Panc1 (cell line): Measurements from ENCODE around the gene RIC8A. TPM values are rescaled to one million over a fixed set of nuclear protein-coding genes. Genes with fewer than 3 reads are reported as not detected.
"Not testable (repeated sequence)": the region's sequence is repeated elsewhere in the genome, so short reads cannot be mapped to it uniquely, and the experiment has no call there.

Experiments used
- ATAC-seq: fragments of 200-7000 bp; cut with Tn5 transposase; 2 replicates; pipeline ENCODE4 v1.9.1; 2020; ENCODE audit warnings: mild to moderate bottlenecking, moderate library complexity
- BruUV-seq: library from RNA; stranded (reverse); fragments of 400-500 nt; replicated peaks from 2 replicates; lab custom pipeline; 2021; lab: Mats Ljungman, UMichigan
- CTCF ChIA-PET: fragments of 300-600 bp; sonication (Branson Sonifier 250); formaldehyde crosslinking; loops from one replicate; lab custom pipeline; 2022; ENCODE audit warnings: antibody characterized with exemption; lab: Charles Lee
- POLR2A ChIA-PET: fragments of 300-600 bp; sonication (Branson Sonifier 250); formaldehyde crosslinking; loops from one replicate; lab custom pipeline; 2022; ENCODE audit warnings: antibody characterized with exemption; lab: Charles Lee
- DNase-seq: peaks from one replicate; pipeline ENCODE4 v3.0.0-alpha.2; 2010; ENCODE audit warnings: low read depth, low spot score
- H3K27ac ChIP-seq: 2 replicates; pipeline ENCODE4 v1.5.1; 2011; ENCODE audit warnings: mild to moderate bottlenecking, low read length, inconsistent platforms
- H3K27me3 ChIP-seq: fragments of 200-500 bp; sonication (Bioruptor generic); 2 replicates; pipeline ENCODE4 v1.6.0; 2014; ENCODE audit warnings: low read length, inconsistent platforms; ENCODE audit not compliant: control insufficient read depth, insufficient read depth
- H3K36me3 ChIP-seq: fragments of 200-500 bp; sonication (Bioruptor generic); 2 replicates; pipeline ENCODE4 v1.5.1; 2014; ENCODE audit warnings: inconsistent platforms, mild to moderate bottlenecking, low read length, moderate library complexity; ENCODE audit not compliant: control insufficient read depth, insufficient read depth
- H3K4me1 ChIP-seq: 2 replicates; pipeline ENCODE4 v1.5.1; 2011; ENCODE audit warnings: inconsistent platforms, mild to moderate bottlenecking, low read length, moderate library complexity; ENCODE audit not compliant: control insufficient read depth, insufficient read depth
- H3K4me3 ChIP-seq, 2 experiments: 2 replicates each; pipeline ENCODE4 v1.5.1; 2011 to 2012; ENCODE audit warnings: low read depth in 2 of 2, low read length in 2 of 2, mild to moderate bottlenecking in 2 of 2, inconsistent platforms in 1 of 2, moderate library complexity in 1 of 2
- H3K9me3 ChIP-seq: fragments of 200-500 bp; sonication (Bioruptor generic); 2 replicates; pipeline ENCODE4 v1.5.1; 2014; ENCODE audit warnings: low read depth, mild to moderate bottlenecking, inconsistent platforms, low read length, moderate library complexity; ENCODE audit not compliant: control insufficient read depth, insufficient read depth
- POLR2AphosphoS5 ChIP-seq: IDR thresholded peaks from 2 replicates; pipeline ENCODE4 v1.6.1; 2012; ENCODE audit warnings: mild to moderate bottlenecking, low read depth, low read length, moderate library complexity
- SIN3A ChIP-seq: IDR thresholded peaks from 2 replicates; pipeline ENCODE4 v1.6.1; 2012; ENCODE audit warnings: low read depth, mild to moderate bottlenecking, low read length, moderate library complexity, borderline replicate concordance; ENCODE audit not compliant: insufficient read depth
- TCF7L2 ChIP-seq: IDR thresholded peaks from 2 replicates; pipeline ENCODE4 v1.6.1; 2011; ENCODE audit warnings: mild to moderate bottlenecking, low read depth, low read length, inconsistent platforms
- in situ Hi-C: cut with HindIII; loops from 2 replicates; pipeline ENCODE4 v1.10.0; 2016; ENCODE audit warnings: low sequenced_read_pairs, low pct_unique_long_range_greater_than_20kb
- intact Hi-C: fragments of 100-400 bp; cut with micrococcal nuclease; formaldehyde crosslinking; loops from one replicate; pipeline ENCODE4 v1.10.0; 2022; ENCODE audit not compliant: unreplicated experiment
- total RNA-seq: library from RNA; stranded (reverse); gene quantifications from one replicate; pipeline ENCODE4 v1.2.1, GENCODE V29; 2021; ENCODE audit not compliant: unreplicated experiment
- TF ChIP-seq, protein P1 (sequence below), 2 experiments: IDR thresholded peaks; 2 replicates each; pipeline ENCODE4 v1.6.1; 2011 to 2012; ENCODE audit warnings: low read depth in 2 of 2, control low read depth in 1 of 2, low read length in 1 of 2, mild to moderate bottlenecking in 1 of 2, moderate library complexity in 1 of 2; ENCODE audit not compliant: insufficient read depth in 1 of 2
- TF ChIP-seq, protein P2 (sequence below): fragments of 450-650 bp; IDR thresholded peaks from 2 replicates; pipeline ENCODE4 v1.5.1; 2017; ENCODE audit warnings: mild to moderate bottlenecking

RIC8A gene
- total RNA-seq, 1 experiment from 2014 or later, result 264 TPM

DNA sequence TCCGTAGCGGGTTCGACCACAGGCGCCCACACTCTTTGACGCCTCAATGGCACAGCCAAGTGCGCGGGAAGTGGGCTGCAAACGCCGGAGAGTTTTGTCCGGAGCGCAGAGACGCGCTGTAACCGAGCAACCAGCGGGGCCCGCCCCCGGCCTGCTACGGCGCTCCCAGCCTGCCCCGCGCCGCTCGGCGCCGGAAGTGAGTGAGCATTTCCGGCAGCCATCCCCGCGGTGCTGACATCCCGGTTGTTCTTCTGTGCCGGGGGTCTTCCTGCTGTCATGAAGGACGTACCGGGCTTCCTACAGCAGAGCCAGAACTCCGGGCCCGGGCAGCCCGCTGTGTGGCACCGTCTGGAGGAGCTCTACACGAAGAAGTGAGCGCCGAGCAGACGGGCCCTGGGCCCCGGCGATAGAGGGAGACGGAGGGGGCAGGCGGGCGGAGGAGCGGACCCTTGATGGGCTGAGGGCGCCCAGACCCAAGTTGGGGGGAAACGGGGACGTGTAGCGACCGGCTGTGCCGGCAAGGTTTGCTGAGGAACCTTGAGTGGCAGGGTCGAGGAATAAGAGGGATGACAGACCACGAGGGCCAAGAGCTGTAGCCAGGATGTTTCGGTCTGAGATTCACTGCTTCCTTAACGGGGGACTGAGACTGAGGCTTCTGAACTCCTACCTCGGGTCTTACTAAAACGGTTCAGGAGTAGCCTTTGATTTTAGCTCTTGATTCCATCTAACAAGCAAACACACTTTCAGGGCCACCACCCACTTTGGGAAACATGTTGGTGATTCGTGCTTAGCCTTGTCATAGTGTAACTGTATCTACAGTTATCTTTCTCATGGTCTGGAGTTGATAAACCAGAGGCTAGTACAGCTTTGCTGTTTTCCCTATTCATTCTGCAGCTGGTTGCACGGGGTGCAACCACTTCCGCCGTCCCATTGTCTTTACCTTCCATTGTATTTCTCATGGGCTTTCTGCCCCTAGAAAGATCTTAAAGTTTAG is 29.6 kb downstream of the RIC8A start, which contains the start of gene PSMD13:
TSS of gene PSMD13 (plus strand) at position 203 of the 994 bp plus-strand sequence. CDS start at position 277, 74 bp downstream.
- Histone ChIP-seq H3K4me1 (peaks cover 26% of the 10 kb centered on the region), H3K36me3 (peaks cover 18% of the 10 kb centered on the region), H3K9me3 (no peaks in the 10 kb centered on the region), H3K27ac (peak within 1 kb of the TSS; percentile 97), H3K27me3 (no peaks in the 10 kb centered on the region), H3K4me3 (peak within 1 kb of the TSS; percentile 87 to 98)
- BruUV-seq, result no TSS peak
- POLR2A ChIA-PET, result interaction anchor here (0.8 to 1.5 kb wide), 3 partner anchors 13 to 119 kb away, joined by 3 to 12 read pairs (median 7); no protein-coding TSS in a partner anchor
- DNase-seq, result no peak
- peak; percentile 96 for ATAC-seq
- intact Hi-C loops (no loop called here), in situ Hi-C loops (no loop called here)
- CTCF ChIA-PET, result interaction anchor here (0.5 to 2.1 kb wide), 3 partner anchors 14 to 32 kb away, joined by 3 to 6 read pairs (median 3); no protein-coding TSS in a partner anchor
- TF ChIP-seq TCF7L2 (no peak), POLR2AphosphoS5 (peak; percentile 77; the same call in 1 of the 2 replicates), SIN3A (peak; percentile 93)
- TF ChIP-seq, protein P1, sequence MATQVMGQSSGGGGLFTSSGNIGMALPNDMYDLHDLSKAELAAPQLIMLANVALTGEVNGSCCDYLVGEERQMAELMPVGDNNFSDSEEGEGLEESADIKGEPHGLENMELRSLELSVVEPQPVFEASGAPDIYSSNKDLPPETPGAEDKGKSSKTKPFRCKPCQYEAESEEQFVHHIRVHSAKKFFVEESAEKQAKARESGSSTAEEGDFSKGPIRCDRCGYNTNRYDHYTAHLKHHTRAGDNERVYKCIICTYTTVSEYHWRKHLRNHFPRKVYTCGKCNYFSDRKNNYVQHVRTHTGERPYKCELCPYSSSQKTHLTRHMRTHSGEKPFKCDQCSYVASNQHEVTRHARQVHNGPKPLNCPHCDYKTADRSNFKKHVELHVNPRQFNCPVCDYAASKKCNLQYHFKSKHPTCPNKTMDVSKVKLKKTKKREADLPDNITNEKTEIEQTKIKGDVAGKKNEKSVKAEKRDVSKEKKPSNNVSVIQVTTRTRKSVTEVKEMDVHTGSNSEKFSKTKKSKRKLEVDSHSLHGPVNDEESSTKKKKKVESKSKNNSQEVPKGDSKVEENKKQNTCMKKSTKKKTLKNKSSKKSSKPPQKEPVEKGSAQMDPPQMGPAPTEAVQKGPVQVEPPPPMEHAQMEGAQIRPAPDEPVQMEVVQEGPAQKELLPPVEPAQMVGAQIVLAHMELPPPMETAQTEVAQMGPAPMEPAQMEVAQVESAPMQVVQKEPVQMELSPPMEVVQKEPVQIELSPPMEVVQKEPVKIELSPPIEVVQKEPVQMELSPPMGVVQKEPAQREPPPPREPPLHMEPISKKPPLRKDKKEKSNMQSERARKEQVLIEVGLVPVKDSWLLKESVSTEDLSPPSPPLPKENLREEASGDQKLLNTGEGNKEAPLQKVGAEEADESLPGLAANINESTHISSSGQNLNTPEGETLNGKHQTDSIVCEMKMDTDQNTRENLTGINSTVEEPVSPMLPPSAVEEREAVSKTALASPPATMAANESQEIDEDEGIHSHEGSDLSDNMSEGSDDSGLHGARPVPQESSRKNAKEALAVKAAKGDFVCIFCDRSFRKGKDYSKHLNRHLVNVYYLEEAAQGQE (IDR thresholded peaks at IDR 0.05; ENCODE audit: insufficient read depth in 1 of 2, low read depth in 2 of 2, low read length in 1 of 2), result peak in 1 of 2 experiments; percentile 39; a peak in 1 of 4 replicates
- TF ChIP-seq, protein P2, sequence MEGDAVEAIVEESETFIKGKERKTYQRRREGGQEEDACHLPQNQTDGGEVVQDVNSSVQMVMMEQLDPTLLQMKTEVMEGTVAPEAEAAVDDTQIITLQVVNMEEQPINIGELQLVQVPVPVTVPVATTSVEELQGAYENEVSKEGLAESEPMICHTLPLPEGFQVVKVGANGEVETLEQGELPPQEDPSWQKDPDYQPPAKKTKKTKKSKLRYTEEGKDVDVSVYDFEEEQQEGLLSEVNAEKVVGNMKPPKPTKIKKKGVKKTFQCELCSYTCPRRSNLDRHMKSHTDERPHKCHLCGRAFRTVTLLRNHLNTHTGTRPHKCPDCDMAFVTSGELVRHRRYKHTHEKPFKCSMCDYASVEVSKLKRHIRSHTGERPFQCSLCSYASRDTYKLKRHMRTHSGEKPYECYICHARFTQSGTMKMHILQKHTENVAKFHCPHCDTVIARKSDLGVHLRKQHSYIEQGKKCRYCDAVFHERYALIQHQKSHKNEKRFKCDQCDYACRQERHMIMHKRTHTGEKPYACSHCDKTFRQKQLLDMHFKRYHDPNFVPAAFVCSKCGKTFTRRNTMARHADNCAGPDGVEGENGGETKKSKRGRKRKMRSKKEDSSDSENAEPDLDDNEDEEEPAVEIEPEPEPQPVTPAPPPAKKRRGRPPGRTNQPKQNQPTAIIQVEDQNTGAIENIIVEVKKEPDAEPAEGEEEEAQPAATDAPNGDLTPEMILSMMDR, result no peak

DNA sequence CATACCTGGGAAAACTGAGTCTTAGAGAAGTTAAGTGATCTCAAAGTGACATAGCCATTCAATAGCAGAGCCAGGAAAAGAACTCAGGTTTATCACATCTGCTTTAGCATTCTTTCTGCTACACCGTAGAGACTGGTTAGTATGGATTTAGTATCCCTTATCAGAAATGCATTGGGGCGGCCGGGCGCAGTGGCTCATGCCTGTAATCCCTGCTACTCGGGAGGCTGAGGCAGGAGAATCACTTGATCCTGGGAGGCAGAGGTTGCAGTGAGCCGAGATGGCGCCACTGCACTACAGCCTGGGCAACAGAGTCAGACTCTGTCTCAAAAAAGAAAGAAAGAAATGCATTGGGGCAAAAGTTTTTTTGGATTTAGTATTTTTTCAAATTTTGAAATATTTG is 30.8 kb downstream of the RIC8A start:
- Histone ChIP-seq H3K36me3 (peaks cover 26% of the 10 kb centered on the region), H3K4me1 (peaks cover 26% of the 10 kb centered on the region), H3K4me3 (peak overlapping the region; percentile 87 to 98; a peak in 3 of 4 replicates), H3K27ac (peak overlapping the region; percentile 97)
- BruUV-seq, H3K27me3 ChIP-seq, DNase-seq, intact Hi-C loops, ATAC-seq, in situ Hi-C loops, H3K9me3 ChIP-seq: not testable (repeated sequence)
- CTCF ChIA-PET, result interaction anchor here (1.0 to 2.1 kb wide), 2 partner anchors 12 to 30 kb away, joined by 3 to 6 read pairs; no protein-coding TSS in a partner anchor
- POLR2A ChIA-PET, result interaction anchor here (0.7 to 1.5 kb wide), 2 partner anchors 12 to 32 kb away, joined by 3 to 4 read pairs; no protein-coding TSS in a partner anchor
